Right ventricle myocardium superior (tissue), 1 donor: ENCODE results near the gene GLRA2. TPM values are rescaled to one million over a fixed set of nuclear protein-coding genes. Genes with fewer than 3 reads are reported as not detected.
"Not testable (repeated sequence)": the region's sequence is repeated elsewhere in the genome, so short reads cannot be mapped to it uniquely, and the experiment has no call there.

ENCODE experiments used
- ATAC-seq: fragments of 200-7000 bp; cut with Tn5 transposase; one replicate; pipeline ENCODE4 v1.9.1; 2020; ENCODE audit warnings: mild to moderate bottlenecking; ENCODE audit not compliant: poor library complexity
- DNase-seq: peaks from one replicate; pipeline ENCODE4 v3.0.0-alpha.2; 2020
- intact Hi-C: fragments of 100-400 bp; cut with DNase I; formaldehyde crosslinking; loops from one replicate; pipeline ENCODE4 v1.11.2; 2022
- total RNA-seq: library from RNA; stranded (reverse); fragmentation: NEBNext Ultra II Directional; extraction: Animal tissue kit (Norgen Biotek cat#: 25700); gene quantifications from one replicate; pipeline ENCODE4 v1.2.1, GENCODE V29; 2021
- donor health status: DM: no; HTN: yes; CAD: no; lungs with severe emphysema.

GLRA2 gene
- total RNA-seq, 1 donor from 2014 or later = not detected

DNA sequence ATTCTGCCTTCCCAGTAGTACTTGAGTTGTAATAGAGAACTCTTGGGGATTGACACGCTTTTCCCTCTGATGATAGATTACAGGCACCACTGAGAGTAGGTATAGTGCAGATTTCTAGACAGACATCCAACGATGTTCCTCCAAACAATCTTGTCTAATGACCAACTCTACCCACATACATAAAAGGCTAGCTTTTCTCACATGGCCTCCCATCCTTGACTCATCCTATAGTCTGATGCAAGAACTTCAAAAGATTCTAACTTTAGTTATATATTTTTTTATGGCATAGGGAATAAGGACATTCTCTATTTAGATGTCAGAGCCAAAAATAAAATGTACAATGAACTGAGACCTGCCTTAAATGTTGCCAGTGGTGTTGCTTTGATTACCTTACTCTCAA lies 60.9 kb downstream of the GLRA2 start:
- ATAC-seq (no peak), DNase-seq (no peak)
- intact Hi-C loops = no loop called here

DNA sequence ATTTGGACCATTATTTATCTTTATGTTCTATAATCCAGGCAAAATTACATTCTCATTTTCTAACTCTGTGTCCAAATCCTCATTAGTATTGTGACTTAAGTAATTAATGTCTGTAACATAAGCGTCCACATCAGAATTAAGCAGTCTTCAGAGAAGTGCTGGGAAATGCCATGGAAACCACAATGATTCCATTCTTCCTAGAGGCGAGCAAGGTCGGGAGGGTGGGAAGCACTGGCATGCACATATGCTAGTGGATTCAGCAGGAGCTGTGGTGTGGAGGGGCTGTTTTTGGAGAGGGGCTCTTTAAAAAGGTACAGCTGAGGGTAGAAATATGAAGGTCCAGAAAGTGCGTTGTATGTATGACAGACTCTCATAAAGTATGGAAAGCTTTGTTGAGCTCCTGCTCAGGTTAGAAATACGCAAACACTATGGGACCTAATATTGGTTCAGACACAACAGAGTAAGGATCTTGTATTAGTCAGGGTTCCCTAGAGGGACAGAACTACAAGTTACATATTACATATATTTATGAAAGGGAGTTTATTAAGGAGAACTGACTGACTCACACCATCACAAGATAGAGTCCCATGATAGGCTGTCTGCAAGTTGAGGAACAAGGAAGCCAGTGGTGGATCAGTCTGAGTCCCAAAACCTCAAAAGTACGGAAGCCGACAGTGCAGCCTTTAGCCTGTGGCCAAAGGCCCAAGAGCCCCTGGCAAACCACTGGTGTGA lies 61.5 kb downstream of the GLRA2 start:
- DNase-seq (no peak), ATAC-seq (no peak)
- intact Hi-C loops = no loop called here

DNA sequence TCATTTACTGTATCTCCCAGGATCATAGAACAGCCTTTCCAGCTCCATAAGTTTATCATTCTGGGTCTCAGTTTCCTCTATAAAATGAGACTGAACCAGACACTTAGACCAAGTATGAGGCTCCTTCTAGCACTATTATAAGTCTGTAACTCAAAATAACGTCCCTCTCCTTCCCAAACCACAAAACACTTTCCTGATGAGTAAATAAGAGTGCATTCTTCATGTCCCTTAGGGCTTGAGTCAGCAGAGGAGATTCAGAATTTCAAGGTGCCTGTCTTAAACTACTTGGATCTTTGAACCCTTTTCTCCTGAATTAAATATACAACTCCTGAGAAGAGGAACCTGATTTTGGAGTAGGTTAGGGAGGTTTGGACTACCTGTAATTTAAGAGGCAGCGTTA lies 62.6 kb downstream of the GLRA2 start:
- no peak for ATAC-seq
- DNase-seq = no peak
- intact Hi-C loops = no loop called here

DNA sequence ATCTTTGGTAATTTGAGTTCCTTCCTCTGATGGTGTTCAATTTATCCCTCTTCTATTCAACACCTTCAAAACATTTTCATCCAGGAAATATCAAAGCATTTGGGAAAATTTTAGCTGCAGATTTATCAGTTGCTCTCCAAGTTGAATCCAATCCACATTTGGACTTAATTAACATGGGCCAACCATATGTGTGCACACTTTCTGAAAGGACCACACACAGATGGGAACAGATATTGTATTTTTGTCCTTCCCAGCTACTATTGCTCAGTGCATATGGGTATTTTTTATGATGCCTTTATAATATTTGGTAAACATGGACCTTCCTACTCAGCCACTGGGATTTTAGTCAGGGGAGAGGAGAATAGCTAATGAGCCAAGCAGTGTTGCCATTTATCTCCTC lies 65.2 kb downstream of the GLRA2 start:
- intact Hi-C loops = no loop called here
- ATAC-seq = no peak
- no peak for DNase-seq

DNA sequence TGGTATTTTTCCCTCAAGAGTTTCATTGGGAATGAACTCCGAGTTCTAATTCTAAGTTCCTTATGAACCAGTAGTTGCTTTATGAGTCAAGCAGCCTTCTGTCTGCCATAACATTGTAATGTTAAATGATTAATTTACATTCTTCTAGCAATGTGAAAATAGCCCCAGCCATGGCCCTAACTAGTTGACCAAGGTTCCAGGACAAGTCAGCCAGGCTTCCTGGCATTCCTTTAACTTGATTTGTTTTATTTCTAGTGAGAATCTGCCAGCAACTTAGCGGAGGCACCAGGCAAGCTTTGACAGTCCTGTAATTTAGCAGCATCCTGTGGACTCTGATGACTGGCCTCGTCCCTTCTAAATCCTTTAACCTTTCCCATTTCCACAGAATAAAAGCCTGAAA lies 69.0 kb downstream of the GLRA2 start:
- intact Hi-C loops = no loop called here
- ATAC-seq = no peak
- no peak for DNase-seq

DNA sequence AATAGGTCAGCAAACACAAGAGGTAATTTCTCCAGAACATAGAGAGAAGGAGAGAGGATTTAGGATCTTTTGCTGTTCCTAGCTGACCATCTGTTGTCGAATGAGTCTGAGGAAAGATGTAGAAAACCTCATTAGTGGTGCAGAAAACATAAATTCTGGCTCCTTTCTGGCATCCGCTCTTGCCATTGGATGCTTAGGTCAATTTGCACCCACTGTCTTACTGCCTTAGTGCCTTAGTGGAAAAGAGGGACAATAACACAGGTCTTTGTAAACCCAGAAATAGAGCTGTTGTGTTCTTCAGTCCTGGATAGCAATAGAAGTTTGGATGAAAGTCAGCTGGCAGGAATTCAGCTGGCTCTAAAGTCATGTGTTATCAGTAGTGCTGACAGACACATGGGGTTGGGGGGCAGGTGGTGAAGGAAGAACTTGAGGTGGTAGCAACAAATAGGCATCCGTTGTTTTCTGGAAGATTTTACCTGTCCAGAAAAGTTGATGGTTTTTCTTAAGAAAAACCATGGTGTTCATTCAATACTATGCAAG lies 78.2 kb downstream of the GLRA2 start:
- no peak for ATAC-seq
- intact Hi-C loops = no loop called here

DNA sequence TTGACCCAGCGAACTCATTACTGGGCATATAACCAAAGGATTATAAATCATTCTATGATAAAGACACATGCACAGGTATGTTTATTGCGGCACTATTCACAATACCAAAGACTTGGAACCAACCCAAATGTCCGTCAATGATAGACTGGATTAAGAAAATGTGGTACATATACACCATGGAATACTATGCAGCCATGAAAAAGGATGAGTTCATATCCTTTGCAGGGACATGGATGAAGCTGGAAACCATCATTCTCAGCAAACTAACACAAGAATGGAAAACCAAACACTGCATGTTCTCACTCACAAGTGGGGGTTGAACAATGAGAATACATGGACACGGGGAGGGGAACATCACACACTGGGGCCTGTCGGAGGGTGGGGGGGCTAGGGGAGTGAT lies 83.1 kb downstream of the GLRA2 start:
- DNase-seq, intact Hi-C loops, ATAC-seq: not testable (repeated sequence)

More for the DNA sequence above, 78.2 kb downstream of the GLRA2 start:
- no peak for DNase-seq

DNA sequence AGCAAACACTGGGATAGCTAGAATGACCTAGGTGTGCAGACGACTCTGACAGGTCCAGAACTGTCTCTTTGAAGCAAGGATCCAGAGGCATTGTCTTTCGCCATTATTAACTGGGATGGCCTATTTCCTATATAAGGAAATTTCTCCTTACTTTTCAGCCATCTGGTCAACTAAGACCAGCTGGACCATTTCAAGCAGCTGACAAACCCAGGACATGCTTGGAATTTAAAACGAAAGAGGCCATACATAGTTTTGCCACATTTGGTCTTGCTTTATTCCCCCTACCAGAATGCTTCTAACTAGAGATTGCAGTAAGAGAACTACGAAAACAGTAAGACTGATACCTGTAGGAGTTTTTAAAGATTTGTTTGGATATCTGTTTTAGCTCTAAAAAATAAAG lies 87.0 kb downstream of the GLRA2 start:
- DNase-seq (no peak), ATAC-seq (no peak)
- intact Hi-C loops = no loop called here

DNA sequence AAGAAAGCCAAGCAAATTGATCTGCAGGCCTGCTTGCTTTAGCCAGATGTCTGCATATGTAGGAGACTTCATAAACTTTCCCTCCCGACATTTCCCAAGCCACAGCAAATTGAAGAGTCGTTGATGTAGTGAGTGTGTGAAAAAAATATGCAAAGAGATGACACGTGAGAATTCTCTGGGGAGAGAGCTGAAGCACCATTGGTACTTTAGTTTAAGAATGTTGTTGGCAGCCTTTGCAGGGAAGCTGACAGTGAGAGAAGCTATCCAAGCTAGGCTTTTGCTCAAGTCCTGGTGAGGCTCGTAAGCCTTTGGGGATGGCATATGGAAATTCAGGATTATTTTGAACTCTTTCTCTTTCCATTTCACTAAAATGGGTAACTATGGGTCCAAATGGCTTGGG lies 87.5 kb downstream of the GLRA2 start:
- intact Hi-C loops = no loop called here
- ATAC-seq = no peak
- DNase-seq = no peak

DNA sequence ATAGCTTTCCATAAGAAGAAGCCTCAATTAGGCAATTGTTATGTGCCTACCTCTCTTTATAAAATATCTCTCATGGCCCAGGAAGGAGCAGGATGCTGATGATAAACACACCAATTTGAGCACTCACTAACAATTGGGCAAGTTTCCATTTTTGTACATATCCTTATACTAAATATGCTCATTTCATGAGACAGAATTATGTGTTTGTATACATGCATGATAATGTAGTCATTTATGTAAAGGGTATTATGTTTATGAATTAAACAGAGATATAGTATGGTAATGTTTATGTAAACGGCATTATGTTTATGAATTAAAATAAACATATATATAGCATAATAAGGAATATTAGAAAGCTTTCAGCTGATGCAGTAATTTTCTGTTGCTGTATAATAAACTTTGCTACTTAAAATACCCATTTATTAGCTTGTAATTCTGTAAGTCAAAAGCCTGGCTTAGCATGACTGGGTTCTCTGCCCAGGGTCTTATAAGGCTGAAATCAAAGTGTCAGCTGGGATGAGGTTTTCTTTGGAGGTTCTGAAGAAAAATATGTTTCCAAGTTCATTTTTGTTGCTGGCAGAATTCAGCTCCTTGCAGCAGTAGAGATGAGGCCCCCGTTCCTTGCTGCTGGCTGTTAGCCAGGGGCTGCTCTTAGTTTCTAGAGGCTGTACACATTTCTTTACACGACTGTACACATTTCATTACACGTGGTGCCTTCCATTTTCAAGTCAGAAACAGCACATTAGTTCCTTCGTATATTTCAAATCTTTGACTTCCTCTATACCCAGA lies 89.0 kb downstream of the GLRA2 start:
- ATAC-seq (no peak), DNase-seq (no peak)
- intact Hi-C loops = no loop called here

DNA sequence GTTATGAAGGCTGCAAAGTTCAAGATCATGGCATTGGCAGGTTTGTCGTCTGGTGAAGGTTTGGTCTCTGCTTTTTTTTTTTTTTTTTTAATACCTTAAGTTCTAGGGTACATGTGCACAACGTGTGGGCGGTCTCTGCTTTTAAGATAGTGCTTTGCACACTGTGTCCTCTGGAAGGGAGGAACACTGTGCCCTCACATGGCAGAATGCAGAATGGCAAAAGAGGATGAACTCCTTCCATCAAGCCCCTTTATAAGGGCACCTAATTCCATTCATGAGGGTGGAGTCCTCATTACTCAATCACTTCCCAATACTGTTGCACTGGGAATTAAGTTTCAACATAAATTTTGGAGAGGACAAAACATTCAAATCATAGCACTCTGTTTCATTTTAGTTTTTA lies 101.4 kb downstream of the GLRA2 start:
- DNase-seq (no peak), ATAC-seq (no peak)
- intact Hi-C loops = no loop called here

DNA sequence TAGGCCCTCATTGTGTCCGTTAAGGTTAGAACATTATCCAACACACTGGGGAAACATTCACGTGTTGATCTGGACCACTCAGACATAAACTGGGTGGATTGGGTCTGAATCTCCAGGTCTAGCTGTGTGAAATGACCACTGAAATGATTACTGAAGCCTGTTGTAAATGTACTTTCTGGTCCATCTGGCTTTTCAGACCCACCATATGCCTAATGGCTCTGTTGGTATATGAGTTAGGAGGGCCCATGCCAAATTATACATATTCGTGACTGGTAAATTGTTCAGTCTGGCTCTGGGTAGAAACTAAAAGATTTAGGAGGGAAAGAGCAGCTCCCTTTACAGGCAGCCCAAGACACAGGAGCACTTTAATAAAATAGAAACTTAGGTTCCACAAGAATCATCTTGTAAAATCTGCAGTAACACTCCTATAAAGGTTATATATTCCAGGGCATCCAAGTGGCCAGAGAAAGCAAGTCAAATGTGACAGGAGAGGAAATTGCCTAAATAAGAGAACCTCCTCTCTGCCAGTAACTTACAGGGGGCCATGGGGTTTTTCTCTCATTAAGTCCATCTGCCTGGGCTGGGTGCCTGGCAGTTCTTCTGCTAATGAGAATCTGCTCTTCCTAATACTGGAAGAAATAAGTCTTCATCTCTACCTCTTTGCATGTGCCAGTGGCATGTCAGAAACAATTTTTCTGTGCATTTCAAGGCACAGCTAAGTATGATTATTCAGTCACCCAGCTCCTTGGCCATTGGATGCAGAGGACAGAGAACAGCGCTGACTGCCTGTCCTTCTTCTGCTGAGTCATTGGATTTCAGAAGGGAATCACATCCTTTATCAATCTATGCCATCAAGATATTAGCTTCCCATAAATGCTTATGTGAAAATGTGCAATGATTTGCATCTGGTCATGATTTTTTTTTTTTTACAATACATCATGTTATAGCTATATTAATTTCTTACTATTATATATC lies 112.6 kb downstream of the GLRA2 start:
- intact Hi-C loops = no loop called here
- ATAC-seq (no peak), DNase-seq (no peak)

DNA sequence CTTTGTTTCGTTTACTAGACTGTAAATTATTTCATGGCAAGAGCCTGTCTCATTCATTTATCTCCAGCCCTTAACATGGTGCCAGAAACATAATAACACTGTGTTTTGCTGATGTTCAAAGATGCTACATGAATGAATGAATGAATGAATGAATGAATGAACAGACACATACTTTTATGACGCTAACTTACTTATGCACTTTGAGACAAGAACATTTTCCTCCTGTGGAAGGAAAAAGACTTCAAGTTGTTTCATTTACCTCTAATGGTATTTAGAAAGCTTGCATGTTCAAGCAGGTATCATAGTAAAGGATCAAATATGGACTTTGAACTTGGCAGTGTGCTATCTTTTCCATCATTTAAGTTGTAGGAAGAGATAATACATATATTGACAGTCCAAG lies 131.6 kb downstream of the GLRA2 start:
- DNase-seq (no peak), ATAC-seq (no peak)
- intact Hi-C loops = no loop called here

DNA sequence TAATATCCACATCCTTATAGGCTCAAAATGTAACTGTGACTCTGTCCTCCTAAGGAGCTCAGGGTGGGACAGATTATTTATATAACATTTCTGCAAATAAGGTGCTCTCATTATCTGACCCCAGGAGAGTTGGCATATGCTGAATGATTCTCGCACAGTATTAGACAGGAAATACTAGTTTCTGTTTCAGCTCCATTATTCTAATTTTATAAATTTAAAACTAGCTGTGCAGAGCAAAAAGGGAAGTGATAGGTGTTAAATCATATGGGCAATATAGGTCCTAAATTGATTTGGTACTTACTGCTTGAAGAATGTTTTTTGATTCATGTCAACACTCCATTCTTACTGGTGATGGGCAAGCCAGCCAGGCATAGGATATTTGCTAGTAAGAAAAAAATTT lies 141.5 kb downstream of the GLRA2 start:
- ATAC-seq (no peak), DNase-seq (no peak)
- intact Hi-C loops = no loop called here

DNA sequence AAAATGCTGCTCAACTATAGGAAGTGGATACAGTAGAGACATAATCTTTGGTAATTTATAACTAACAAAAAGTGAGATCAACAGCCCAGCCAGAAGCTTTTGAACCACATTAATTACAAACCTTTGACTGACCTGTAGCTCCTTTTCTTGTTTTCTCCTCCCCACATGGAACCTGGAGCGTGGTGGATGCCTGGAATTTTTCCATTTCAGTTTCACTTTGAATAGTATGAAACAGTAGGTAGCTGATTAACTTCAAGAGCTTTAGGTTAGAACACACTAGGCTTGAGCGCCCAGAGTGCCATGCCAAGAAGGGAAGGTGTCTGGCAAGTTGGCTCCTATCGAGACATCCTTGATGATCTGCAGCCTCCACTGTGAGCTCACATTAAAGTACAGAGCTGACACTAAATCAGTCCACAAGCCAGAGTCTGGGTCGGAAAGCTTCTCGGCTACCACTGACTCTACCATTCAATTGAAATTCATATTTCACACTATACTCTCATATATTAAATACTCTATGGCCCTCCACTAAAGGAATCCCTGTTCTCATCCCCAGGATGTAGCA lies 143.4 kb downstream of the GLRA2 start:
- no peak for ATAC-seq
- intact Hi-C loops = no loop called here
- DNase-seq = no peak

DNA sequence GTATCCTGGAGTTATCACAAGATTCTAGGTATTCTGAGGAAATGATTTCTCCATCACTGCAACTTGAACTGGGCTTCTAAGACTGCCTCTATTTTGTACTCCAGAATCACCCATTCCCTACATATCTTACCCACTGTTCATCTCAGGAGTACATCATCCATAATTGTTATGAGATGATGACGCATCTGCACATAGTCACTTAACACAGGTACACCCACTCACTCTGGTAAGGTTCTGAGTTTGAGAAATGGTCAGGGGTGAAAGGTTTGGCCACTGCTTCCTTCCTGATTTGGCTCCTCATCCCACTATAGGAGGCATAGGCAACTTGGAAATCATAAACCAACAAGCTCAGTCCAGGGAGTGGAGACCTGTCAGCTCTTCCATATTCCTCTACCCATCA lies 143.9 kb downstream of the GLRA2 start:
- DNase-seq (no peak), ATAC-seq (no peak)

DNA sequence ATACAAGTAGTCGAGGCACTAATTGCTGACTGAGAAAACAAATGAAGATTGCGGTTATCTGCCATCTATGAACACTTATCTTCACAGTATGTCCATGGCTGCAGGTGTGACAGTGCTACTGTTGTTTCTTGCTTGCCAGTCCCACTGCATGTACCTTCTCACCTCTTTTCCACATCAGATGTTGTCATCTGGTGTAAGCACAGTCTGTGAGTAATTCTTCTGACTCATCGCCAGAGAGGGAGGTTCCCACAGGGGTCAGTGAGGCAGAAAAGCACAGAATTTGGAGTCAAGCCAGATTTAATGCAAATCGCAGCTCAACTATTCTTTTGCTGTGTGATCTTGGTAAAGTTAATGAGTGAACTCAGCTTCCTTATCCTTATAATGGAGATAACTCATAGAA lies 144.4 kb downstream of the GLRA2 start:
- no peak for ATAC-seq
- no peak for DNase-seq
- intact Hi-C loops = no loop called here

More for the DNA sequence above, 143.9 kb downstream of the GLRA2 start:
- intact Hi-C loops = no loop called here

DNA sequence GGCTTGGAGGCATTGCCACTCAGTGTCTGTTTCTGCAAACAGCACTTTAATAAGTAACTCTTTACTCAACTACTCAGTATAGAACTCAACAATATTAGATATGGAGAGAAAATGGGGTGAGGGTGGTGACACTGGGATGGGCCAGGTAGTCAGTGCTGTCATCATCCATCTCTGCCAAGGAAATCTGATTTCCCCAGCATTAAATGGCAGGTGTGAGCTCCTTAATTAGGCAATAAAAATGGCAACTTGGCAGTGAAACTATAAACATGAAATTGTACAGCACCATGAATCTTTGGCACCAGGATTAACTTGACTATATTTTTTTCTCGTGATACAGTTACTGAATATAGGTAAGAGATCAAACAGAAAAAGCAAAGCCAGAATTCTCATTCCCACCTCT lies 146.2 kb downstream of the GLRA2 start:
- ATAC-seq (no peak), DNase-seq (no peak)
- intact Hi-C loops = no loop called here

DNA sequence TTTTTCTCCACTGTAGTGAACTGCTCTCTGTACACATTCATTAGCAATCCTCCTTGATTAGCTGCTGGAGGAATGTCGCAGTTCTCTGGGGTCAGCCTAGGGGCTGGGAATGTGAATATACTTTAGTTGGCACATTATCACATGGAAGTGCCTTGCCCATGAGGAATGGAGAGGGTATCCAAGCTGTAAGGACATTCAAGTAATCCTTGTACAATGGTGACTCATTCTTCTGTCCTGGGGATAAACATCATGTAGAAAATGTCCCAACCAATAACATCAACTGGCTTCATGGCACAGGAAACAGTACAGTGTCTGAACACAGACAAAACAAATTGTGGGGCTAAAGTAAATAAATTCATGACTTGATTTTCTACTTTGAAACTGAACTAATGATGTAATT lies 147.1 kb downstream of the GLRA2 start:
- ATAC-seq (no peak), DNase-seq (no peak)
- intact Hi-C loops = no loop called here
